ENCODE data around the gene CASP8. TPM values are rescaled to one million over a fixed set of nuclear protein-coding genes. Genes with fewer than 3 reads are reported as not detected.

Gene CASP8
- total and polyA plus RNA-seq, 9 of the 15 experiments (the other 6 are each of a cell fraction or from before 2014, with no cell fraction given) = 10.2 to 31.4 (median 19.4) TPM

- peak; percentile 58 for TF ChIP-seq PRDM10 (IDR thresholded peaks at IDR 0.05; ENCODE audit: partially characterized antibody)
- 0 out of 2 replicates have a peak, but pooled peaks have one; percentile 2 for TF ChIP-seq MTA1 (IDR thresholded peaks at IDR 0.05; ENCODE audit: borderline replicate concordance)
- no peak for TF ChIP-seq ZC3H11A (IDR thresholded peaks at IDR 0.05; ENCODE audit: low read depth, low read length)
- no peak for TF ChIP-seq RBM15 (IDR thresholded peaks at IDR 0.05; ENCODE audit: insufficient read depth, low read length)
- TF ChIP-seq, protein P1, sequence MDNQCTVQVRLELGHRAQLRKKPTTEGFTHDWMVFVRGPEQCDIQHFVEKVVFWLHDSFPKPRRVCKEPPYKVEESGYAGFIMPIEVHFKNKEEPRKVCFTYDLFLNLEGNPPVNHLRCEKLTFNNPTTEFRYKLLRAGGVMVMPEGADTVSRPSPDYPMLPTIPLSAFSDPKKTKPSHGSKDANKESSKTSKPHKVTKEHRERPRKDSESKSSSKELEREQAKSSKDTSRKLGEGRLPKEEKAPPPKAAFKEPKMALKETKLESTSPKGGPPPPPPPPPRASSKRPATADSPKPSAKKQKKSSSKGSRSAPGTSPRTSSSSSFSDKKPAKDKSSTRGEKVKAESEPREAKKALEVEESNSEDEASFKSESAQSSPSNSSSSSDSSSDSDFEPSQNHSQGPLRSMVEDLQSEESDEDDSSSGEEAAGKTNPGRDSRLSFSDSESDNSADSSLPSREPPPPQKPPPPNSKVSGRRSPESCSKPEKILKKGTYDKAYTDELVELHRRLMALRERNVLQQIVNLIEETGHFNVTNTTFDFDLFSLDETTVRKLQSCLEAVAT (IDR thresholded peaks at IDR 0.05) = no peak
- no peak for TF ChIP-seq ZNF644 (tag; IDR thresholded peaks at IDR 0.05; ENCODE audit: low read depth)
- TF ChIP-seq EHMT2 (IDR thresholded peaks at IDR 0.05) = no peak
- TF ChIP-seq MTA3 (IDR thresholded peaks at IDR 0.05; ENCODE audit: borderline replicate concordance) = no peak
- TF ChIP-seq ZNF23 (CRISPR knock-in tag; IDR thresholded peaks at IDR 0.05) = no peak
- TF ChIP-seq, protein P2, sequence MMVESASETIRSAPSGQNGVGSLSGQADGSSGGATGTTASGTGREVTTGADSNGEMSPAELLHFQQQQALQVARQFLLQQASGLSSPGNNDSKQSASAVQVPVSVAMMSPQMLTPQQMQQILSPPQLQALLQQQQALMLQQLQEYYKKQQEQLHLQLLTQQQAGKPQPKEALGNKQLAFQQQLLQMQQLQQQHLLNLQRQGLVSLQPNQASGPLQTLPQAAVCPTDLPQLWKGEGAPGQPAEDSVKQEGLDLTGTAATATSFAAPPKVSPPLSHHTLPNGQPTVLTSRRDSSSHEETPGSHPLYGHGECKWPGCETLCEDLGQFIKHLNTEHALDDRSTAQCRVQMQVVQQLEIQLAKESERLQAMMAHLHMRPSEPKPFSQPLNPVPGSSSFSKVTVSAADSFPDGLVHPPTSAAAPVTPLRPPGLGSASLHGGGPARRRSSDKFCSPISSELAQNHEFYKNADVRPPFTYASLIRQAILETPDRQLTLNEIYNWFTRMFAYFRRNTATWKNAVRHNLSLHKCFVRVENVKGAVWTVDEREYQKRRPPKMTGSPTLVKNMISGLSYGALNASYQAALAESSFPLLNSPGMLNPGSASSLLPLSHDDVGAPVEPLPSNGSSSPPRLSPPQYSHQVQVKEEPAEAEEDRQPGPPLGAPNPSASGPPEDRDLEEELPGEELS (CRISPR knock-in tag; IDR thresholded peaks at IDR 0.05; ENCODE audit: borderline replicate concordance) = no peak
- TF ChIP-seq STAT6 (CRISPR knock-in tag; IDR thresholded peaks at IDR 0.05) = no peak
- TF ChIP-seq, protein P3, sequence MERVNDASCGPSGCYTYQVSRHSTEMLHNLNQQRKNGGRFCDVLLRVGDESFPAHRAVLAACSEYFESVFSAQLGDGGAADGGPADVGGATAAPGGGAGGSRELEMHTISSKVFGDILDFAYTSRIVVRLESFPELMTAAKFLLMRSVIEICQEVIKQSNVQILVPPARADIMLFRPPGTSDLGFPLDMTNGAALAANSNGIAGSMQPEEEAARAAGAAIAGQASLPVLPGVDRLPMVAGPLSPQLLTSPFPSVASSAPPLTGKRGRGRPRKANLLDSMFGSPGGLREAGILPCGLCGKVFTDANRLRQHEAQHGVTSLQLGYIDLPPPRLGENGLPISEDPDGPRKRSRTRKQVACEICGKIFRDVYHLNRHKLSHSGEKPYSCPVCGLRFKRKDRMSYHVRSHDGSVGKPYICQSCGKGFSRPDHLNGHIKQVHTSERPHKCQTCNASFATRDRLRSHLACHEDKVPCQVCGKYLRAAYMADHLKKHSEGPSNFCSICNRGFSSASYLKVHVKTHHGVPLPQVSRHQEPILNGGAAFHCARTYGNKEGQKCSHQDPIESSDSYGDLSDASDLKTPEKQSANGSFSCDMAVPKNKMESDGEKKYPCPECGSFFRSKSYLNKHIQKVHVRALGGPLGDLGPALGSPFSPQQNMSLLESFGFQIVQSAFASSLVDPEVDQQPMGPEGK (CRISPR knock-in tag; IDR thresholded peaks at IDR 0.05; ENCODE audit: borderline replicate concordance) = no peak
- TF ChIP-seq POLR3A (IDR thresholded peaks at IDR 0.05; ENCODE audit: borderline replicate concordance, extremely low read depth, insufficient read depth, insufficient read length) = no peak
These were observed 2.9 kb upstream of the CASP8 start (continued) for GRCh38 chr2:201257381-201257955.
